Activated CD8-positive, alpha-beta memory T cell treated with anti-CD3 and anti-CD28 coated beads, Interleukin-2, amount 50 U/mL, for 48 hours (primary cell): ENCODE data around the gene SCUBE1.

Source experiments
- DNase-seq: peaks from one replicate; pipeline ENCODE4 v3.0.0-alpha.2; 2020

Gene SCUBE1

DNA sequence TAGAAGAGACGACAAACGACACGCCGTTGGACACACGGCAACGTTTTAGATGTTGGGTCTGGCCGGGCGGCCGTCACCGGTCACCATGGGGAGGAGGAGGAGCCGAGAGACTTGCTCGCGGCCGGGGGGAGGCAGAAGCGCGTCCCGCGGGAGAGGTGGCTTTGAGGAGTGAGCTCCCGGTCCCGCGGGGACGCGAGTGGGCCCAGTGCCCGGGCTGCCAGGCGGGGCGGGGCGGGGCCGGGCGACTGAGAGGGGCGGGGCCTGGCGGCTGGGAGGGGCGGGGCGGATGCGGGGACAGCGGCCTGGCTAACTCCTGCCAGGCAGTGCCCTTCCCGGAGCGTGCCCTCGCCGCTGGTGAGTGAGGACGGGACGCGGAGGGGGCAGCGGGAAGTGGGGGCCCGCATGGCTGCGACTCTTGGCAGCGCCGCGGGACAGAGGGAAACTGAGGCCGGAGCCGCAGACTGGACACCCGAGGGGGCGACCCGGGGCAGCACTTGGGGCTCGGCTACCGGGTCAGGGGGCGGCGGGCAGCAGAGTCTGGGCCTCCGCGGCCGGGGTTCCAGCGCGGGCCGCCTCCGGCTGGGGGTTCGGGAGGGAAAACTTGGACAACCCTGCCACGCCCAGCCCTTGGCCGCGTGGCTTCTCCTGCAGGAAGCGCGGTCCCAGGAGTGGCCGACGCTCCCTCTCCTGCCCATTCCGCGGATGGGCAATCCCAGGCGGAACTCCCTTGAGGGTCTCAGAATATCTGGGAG is 191.7 kb downstream of the SCUBE1 start, which contains the start of gene TSPO:
TSPO (plus strand) TSS at position 309 of the 752 bp plus-strand sequence. CDS start 7,680 bp downstream, outside the sequence.
- DNase-seq, result peak; percentile 85

- no peak for DNase-seq
Measured at GRCh38 chr22:43150731-43151206, 192.4 kb downstream of the SCUBE1 start.

DNA sequence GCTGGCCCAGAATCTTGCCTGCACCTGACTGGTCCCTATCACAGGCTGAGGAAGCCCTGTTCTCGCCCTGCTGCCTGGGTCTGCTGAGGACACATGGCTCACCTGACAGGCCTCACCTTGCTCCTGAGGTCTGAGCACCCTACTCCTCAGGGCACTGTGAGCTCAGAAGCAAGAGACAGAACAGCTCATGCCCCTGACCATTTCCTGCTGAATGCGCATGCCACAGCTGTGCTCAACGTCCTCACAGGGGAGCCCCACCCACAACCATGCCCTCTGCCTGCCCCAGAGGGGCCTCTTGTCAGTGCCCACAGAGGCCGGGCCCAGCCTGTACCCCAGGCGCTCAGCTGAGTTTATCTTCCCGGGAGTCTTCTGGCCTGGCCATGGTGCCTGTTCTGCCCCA is 194.6 kb downstream of the SCUBE1 start:
- no peak for DNase-seq

DNA sequence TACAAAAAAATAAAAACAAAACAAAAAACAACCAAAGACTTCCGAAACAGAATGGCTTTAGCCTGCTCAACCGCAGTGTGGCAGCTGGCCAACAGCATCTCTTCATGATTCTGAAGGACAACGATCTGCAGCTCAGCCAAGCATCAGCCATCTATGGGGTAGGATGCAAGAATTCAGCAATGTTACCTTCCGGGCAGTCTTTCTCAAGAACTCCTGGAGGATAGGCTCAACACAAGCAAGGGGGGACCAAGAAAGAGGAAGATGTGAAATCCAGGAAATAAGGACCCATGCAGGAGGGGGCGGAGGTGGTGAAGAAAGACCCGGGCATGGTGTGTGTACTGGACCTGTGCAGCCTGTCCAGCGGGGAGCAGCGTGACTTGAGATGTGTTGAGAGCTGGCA is 195.4 kb downstream of the SCUBE1 start:
- DNase-seq, result no peak
